Raji (cell line): ENCODE measurements around the gene MED15.

Experiments
- POLR2A ChIP-seq: IDR thresholded peaks from 2 replicates; pipeline ENCODE4 v1.6.1; 2011; ENCODE audit warnings: low read depth, low read length, control low read depth; ENCODE audit not compliant: insufficient read depth

The MED15 gene

DNA sequence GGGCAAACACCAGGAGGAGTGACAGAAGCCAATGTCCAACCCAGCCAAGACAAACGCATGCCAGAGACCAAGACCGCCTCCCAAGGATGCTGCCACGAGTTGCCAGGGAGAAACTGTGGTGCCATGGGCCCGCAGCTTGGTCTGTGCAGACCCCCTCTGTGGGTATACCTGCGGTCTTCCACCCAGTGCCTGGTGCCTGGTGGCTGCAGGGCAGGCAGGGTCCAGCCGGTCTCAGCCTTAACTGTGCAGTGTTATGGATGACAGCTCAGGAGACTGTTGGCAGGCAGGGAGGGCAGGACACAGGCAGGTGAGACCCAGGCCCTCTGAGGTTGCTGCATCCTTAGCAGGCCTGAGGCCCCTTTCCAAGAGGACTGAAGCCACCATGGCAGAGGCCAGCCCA is 97.9 kb downstream of the MED15 start:
- TF ChIP-seq POLR2A: no peak

DNA sequence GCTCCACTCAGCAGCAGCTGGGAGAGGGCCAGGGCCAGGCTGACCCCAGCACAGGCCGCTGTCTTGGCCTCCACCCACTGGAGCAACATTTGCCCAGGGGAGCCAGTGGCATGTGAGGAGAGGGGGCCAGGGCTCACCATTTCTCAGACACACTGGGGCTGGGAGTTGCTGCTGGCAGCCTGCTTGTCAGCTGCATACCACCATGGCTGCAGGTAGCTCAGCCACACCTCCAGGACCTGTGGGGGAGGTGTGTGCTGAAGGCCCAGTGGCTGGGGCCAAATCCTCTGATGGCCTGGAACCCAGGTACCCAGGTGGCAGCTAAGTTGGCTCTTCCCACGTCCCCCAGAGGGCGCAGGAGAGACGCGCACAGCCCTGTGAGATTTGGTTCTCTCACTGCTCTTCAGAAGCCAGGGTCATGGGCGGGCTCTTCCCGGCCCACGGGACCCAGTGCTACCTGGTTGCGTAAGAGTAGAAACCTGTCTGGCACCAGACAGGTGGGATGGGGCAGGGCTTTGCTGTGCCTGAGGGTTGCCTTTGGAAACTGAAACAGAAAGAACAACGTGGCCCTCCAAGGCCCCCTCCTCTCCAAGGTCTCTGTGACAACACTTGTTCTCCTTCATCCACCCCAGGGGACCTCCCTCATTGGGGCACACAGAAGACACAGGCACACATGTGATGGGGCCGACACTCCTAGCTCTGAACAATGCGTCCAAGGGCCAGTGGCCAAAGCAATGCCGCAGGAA is 98.8 kb downstream of the MED15 start:
- TF ChIP-seq POLR2A: no peak

DNA sequence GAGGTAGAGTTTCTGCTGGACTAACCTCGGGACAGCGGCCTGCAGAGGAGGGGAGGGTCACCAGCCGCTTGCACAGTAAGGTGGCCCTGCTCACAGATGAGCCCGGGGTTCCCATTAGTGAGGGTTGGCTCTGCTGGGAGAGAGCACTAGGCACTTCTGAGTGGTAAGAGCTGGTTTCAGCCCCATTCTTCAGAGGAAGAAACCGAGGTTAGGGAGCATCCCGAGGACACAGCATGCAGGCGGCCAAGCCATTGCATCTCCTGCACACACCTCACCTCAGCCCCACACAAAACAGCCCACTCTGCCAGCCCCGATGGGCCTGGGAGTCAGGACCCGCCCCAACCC is 99.3 kb downstream of the MED15 start:
- TF ChIP-seq POLR2A: no peak

DNA sequence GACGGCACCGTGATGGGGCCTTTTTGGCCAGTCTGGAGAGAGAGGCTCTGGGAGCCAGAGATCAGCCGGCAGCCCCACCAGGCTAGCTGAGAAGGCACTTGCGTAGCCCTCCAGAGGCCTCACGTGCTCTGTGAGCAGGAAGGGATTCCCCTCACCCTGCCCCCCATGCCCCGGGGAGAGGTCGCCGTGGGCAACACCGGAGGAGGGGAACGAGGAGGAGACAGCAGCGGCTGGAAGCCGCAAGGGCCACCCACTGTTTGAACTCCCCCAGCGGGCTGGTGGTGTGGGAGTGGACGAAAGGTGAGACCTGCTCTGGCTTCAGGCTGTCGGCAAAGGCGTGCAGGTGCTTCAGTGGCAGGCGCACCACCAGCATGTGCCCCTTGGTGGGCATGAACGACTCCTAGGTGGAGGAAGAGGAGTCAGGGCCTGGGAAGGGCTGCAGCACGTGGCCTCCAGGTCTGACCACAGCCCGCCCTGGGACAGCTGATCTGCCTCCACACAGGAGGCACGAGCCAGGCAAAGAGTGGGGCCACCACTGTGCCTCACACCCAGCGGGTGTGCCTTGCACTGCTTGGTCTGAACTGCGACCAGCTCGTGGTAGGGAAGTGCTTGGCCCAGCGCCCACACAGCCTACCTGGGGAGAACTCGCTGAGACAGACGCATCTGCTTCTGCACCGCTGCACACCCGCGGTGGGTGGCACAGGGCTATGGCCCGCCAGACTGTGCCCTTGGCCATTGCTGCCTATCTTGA is 99.9 kb downstream of the MED15 start:
- no peak for TF ChIP-seq POLR2A

DNA sequence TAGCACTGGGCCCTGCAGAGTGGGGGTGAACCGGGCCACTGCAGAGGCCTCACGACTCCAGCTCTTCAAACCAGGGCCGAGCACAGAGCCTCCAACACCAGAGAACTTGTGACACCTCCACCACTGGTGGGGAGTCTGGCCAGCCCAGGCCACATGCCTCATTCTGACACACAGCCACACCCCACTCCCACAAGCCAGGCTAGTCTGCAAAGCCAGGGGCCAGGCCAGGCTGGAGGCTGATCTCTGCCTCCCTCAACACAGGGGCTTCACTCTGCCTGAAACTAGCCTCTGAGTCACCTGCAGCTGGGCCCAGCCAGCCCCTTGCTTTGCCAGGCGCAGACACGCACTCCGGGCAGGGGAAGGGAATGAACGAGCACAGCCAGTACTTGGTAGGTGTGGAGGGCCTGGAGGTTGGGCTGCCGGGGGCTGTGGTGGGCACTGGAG is 102.9 kb downstream of the MED15 start:
- TF ChIP-seq POLR2A: no peak

DNA sequence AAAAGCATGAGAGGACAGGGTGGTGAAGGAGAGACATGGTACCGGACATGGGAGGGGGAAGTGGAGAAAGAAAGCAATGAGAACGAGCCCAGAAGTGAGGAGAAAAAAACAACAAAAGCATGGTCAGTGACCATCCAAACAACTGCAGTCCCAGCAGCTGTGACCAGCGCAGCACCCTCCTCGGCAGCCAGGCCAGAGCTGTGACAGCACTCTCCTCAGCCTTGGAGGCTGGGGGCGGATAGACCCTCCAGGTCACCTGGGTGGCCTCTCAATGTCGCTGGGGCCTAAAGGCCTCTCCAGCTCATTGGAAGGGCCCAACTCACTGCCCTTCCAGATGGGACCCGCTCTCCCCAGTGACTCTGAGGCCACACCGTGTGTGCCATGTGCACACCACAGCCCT is 103.3 kb downstream of the MED15 start:
- TF ChIP-seq POLR2A: no peak

DNA sequence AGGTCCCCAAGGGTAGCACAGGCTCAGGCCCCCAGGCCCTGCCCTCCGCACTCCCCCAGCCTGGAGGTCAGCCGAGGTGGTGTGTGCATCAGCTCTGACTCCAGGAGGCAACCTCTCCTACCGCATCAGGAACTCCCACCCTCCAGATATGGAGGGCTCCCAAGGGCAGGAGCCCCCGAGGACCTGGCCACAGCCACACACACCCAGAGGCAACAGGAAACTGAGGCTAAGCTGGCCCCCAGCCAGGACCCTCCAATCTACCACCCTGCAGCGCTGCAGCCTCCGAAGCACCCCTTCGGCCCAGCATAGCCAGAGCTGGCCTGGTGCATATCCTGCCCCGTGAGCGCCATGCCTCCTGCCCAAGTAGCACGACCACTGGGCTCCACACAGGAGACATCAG is 104.0 kb downstream of the MED15 start:
- TF ChIP-seq POLR2A: no peak

DNA sequence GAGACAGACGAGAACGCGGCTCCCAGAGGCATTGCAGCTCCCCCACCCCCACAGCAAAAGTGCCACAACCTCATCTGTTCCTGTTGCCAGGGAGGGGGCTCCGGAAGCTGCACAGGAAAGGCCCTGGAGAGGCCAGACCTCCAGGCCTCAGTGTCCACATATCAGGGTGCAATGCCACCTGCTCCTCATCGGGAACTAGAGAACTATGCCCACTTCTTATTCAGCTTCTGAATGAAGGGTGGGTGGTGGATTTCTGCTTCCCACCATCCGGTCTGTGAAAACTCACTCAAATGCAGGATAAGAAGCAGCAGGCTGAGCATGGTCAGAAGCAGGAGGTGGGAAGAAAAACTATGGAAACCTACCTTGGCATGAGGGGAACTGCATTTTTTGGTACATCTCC is 105.9 kb downstream of the MED15 start:
- TF ChIP-seq POLR2A: no peak

DNA sequence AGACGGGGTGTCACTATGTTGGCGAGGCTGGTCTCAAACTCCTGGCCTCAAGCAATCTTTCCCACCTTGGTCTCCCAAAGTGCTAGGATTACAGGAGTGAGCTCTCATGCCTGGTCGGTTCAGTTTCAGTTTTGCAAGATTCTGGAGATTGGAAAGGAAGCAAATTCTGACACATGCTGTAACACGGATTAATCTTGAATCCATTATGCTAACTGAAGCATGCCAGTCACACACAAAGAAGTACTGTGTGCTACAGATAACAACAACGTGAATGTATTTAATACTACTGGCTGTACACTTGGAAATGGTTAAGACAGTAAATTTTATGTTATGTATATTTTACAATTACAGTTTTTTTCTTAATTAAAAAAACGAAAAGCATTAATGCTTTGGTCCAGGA is 107.6 kb downstream of the MED15 start:
- no peak for TF ChIP-seq POLR2A

DNA sequence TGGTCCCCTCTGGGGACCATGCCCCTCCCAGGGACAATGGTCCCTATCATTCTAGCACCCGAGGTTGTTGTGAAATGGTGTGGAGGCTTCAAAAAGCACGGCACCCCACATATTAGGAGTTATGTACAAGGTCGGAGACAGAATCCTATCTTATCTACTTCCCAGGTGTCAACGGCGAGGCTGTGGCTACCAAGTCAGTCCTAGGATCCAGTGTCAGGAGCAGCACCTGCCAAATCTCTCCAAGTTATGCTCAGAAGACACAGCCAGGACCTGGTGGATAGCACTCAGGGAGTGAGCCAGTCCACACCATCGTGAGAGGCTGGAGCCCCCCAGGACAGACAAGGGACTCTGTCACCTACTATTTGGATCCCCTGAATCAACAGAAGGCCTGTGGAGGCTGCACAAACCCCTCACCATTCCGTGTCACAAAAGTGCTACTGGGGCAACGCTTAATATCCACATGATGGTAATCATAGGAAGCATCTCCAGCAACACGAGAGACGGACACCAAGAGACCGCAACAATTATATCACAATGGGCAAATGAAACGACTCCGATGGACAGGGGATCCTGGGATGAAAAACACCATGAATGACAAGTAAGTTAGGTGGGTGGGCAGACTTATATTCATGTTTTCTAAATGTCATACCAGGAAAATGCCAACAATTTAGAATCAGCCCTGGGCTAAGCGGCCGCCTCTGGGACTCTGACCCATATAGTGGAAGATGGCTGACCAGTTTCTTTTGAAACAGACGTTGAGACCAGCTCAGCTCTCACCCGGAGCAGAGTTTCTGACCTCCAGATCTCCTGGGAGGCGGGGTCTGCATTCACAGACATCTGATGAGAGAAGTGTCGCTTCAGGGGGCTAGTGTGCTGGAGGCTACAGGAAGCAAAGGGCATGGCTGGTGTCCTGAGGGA is 108.4 kb downstream of the MED15 start:
- no peak for TF ChIP-seq POLR2A

DNA sequence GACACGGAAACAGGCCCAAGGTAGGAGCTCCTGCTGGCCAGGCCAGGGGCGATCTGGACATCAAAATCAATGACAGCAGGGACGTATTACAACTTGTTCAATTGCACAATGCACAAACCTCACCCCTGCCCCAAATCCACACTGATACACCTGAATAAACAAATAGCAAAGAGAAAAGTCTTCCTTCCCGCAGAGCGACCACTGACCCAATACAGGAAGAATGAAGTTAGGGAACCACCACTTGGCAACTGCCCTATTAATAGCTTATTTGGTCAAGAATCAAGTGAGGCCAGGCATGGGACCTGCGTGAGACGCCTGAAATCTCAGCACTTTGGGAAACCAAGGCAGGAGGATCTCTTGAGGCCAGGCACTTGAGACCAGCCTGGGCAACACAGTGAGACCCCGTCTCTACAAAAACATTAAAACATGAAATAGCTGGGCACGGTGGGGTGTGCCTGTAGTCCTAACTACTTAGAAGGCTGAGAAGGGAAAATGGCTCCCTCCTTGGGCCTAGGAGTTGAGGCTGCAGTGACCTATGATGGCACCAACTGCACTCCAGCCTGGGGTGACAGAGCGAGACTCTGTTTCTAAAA is 109.1 kb downstream of the MED15 start:
- no peak for TF ChIP-seq POLR2A

DNA sequence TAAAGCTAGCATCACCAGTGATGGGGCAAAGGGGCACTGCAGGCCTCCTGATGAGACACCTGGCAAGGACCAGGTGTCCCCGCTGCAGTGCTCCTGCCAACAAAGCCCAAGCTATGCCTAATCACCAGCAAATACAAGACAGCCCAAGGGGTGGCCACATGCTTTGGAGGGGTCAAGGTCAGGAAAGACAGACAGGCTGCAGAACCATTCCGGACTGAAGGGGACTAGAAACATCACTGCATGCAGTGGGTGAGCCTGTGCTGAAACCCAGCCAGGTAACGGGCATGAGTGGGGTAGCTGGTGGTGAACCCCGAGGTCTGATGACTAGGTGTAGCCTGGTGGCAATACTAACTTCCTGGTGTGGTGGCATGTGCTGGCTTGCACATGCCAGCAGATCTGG is 111.1 kb downstream of the MED15 start:
- TF ChIP-seq POLR2A: no peak

DNA sequence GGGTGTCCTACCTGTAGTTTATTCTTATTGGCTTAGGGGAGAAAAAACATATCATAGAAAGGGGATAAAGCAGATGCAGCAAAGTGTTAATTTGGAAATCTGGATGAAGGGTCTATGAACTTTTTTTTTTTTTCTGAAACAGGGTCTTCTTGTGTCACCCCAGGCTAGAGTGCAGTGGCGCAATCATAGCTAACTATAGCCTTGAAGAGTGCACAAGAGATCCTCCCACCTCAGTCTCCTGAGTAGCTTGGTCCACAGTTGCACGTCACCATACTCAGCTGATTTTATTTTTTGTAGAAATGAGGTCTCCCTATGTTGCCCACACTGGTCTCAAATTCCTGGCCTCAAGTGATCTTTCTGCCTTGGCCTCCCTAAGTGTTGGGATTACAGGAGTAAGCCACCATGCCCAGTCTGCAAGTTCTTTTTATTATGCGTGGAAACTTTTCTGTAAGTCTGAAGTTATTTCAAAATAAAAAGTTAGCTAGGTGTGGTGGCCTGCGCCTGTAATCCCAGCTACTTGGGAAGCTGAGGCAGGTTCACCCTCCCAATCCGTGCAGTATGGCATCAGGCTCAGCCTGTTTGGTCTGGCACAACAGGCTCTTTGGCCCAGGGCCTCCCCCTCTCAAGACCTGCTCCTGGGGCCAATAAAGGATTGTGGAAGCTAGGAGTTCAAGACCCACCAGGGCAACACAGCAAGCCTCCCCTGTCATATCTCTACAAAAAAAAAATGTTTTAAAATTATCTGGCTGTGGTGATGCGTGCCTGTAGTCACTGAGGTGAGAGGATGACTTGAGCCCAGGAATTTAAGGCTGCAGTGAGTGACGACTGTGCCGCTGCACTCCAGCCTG is 111.9 kb downstream of the MED15 start:
- TF ChIP-seq POLR2A: no peak

DNA sequence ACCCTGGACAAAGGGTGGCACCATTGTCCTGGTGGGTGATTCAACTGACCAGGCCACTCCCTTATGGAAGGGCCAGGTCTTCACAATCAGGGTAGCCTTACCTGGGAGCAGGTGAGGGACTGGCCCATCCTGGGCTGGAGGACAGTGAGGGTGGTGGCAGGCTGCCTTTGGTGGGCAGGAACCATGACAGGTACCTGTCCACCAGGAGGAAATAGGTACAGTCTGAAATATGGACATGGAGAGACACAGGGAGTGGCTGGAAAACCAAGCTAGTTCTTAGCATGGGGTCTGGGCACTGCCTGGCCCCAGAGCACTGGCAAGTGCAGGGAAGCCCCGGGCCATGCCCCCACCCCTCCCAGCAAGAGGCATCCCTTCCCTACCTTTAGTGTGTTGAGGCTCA is 113.8 kb downstream of the MED15 start:
- TF ChIP-seq POLR2A: no peak
